ENCODE measurements around the gene ANO6. TPM values are rescaled to one million over a fixed set of nuclear protein-coding genes. Genes with fewer than 3 reads are reported as not detected.
A peak's percentile ranks its signal among the peaks of the same experiment; 100 is the strongest.

Gene ANO6
- total RNA-seq, 1 donor from 2014 or later: 46.2 TPM

- H3K27me3 ChIP-seq (ENCODE audit: low read depth): no peaks in the 10 kb centered on the region
- peaks cover 8% of the 10 kb centered on the region for H3K9me3 ChIP-seq (replicated peaks)
- H3K4me1 ChIP-seq: no peaks in the 10 kb centered on the region
- intact Hi-C loops (cut with micrococcal nuclease): no loop called here
- H3K36me3 ChIP-seq: no peaks in the 10 kb centered on the region
- no peak overlapping the region for H3K27ac ChIP-seq (replicated peaks)
- TF ChIP-seq, protein P1, sequence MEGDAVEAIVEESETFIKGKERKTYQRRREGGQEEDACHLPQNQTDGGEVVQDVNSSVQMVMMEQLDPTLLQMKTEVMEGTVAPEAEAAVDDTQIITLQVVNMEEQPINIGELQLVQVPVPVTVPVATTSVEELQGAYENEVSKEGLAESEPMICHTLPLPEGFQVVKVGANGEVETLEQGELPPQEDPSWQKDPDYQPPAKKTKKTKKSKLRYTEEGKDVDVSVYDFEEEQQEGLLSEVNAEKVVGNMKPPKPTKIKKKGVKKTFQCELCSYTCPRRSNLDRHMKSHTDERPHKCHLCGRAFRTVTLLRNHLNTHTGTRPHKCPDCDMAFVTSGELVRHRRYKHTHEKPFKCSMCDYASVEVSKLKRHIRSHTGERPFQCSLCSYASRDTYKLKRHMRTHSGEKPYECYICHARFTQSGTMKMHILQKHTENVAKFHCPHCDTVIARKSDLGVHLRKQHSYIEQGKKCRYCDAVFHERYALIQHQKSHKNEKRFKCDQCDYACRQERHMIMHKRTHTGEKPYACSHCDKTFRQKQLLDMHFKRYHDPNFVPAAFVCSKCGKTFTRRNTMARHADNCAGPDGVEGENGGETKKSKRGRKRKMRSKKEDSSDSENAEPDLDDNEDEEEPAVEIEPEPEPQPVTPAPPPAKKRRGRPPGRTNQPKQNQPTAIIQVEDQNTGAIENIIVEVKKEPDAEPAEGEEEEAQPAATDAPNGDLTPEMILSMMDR (IDR thresholded peaks at IDR 0.05; ENCODE audit: borderline replicate concordance): no peak
- no peak overlapping the region for H3K4me3 ChIP-seq
- no peak for DNase-seq
Observed at GRCh38 chr12:45473636-45474035, 257.7 kb downstream of the ANO6 start.

GRCh38 chr12:45475594-45475993 lies 259.7 kb downstream of the ANO6 start:
- Histone ChIP-seq H3K36me3 (no peaks in the 10 kb centered on the region), H3K4me3 (no peak overlapping the region), H3K9me3 (replicated peaks) (peaks cover 23% of the 10 kb centered on the region), H3K27ac (replicated peaks) (no peak overlapping the region), H3K27me3 (ENCODE audit: low read depth) (no peaks in the 10 kb centered on the region), H3K4me1 (no peaks in the 10 kb centered on the region)
- intact Hi-C loops (cut with micrococcal nuclease): no loop called here
- TF ChIP-seq, protein P1 (IDR thresholded peaks at IDR 0.05; ENCODE audit: borderline replicate concordance): no peak
- no peak for DNase-seq

- intact Hi-C loops (cut with micrococcal nuclease): no loop called here
- Histone ChIP-seq H3K4me3 (no peak overlapping the region), H3K27me3 (ENCODE audit: low read depth) (no peaks in the 10 kb centered on the region), H3K27ac (replicated peaks) (no peak overlapping the region), H3K36me3 (no peaks in the 10 kb centered on the region), H3K4me1 (no peaks in the 10 kb centered on the region), H3K9me3 (replicated peaks) (peaks cover 23% of the 10 kb centered on the region)
- TF ChIP-seq, protein P1 (IDR thresholded peaks at IDR 0.05; ENCODE audit: borderline replicate concordance): no peak
- DNase-seq: no peak
Observed at GRCh38 chr12:45477526-45477925, 261.6 kb downstream of the ANO6 start.

GRCh38 chr12:45478931-45479330 lies 263.0 kb downstream of the ANO6 start:
- no peak overlapping the region for H3K4me3 ChIP-seq
- H3K27me3 ChIP-seq (ENCODE audit: low read depth): no peaks in the 10 kb centered on the region
- peaks cover 23% of the 10 kb centered on the region for H3K9me3 ChIP-seq (replicated peaks)
- intact Hi-C loops (cut with micrococcal nuclease): no loop called here
- H3K27ac ChIP-seq (replicated peaks): no peak overlapping the region
- TF ChIP-seq, protein P1 (IDR thresholded peaks at IDR 0.05; ENCODE audit: borderline replicate concordance): no peak
- no peaks in the 10 kb centered on the region for H3K36me3 ChIP-seq
- H3K4me1 ChIP-seq: peaks cover 7% of the 10 kb centered on the region
- DNase-seq: no peak

DNA sequence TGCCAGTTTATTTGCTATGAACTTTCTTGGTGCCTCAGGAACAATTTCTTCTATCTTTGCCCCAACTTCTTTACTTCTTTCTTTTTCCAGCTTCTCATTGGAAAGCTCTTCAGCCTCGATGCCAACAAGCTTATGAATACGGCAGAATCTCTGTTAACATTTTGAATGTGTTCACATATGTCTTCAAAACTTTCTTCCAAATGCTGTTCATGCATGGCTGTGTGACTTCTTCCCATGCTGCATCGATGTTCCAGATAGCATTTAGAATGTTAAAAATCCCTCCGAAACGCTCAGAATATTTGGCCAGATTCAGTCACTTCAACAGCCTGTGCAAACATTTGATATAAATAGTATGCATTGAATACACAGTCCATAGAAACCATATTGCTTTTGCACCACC lies 265.9 kb downstream of the ANO6 start:
- H3K36me3 ChIP-seq: no peaks in the 10 kb centered on the region
- H3K9me3 ChIP-seq (replicated peaks): peaks cover 23% of the 10 kb centered on the region
- intact Hi-C loops (cut with micrococcal nuclease): no loop called here
- H3K27me3 ChIP-seq (ENCODE audit: low read depth): no peaks in the 10 kb centered on the region
- no peak for DNase-seq
- TF ChIP-seq, protein P1 (IDR thresholded peaks at IDR 0.05; ENCODE audit: borderline replicate concordance): no peak
- H3K4me3 ChIP-seq: no peak overlapping the region
- H3K27ac ChIP-seq (replicated peaks): no peak overlapping the region
- H3K4me1 ChIP-seq: peaks cover 10% of the 10 kb centered on the region

- TF ChIP-seq, protein P1 (IDR thresholded peaks at IDR 0.05; ENCODE audit: borderline replicate concordance): no peak
- peak; percentile 26 for DNase-seq
- H3K4me3 ChIP-seq: no peak overlapping the region
- peaks cover 10% of the 10 kb centered on the region for H3K4me1 ChIP-seq
- H3K36me3 ChIP-seq: no peaks in the 10 kb centered on the region
- H3K9me3 ChIP-seq (replicated peaks): peaks cover 16% of the 10 kb centered on the region
- no peaks in the 10 kb centered on the region for H3K27me3 ChIP-seq (ENCODE audit: low read depth)
- H3K27ac ChIP-seq (replicated peaks): no peak overlapping the region
- intact Hi-C loops (cut with micrococcal nuclease): no loop called here
Observed at GRCh38 chr12:45483571-45483970, 267.7 kb downstream of the ANO6 start.

All from left ventricle myocardium inferior (tissue), 1 donor.